GM19239 (cell line): ENCODE results near the gene RGPD8.

Experiments used
- DNase-seq: peaks from one replicate; pipeline ENCODE4 v3.0.0; 2011; ENCODE audit warnings: low spot score; ENCODE audit not compliant: insufficient read length
- FAIRE-seq: peaks from 2 replicates; lab custom pipeline; 2011; peaks lifted over from hg19 to GRCh38; lab: Jason Lieb, UNC

RGPD8 gene

GRCh38 chr2:112340475-112341267 is 92.8 kb downstream of the RGPD8 start:
- no peak for FAIRE-seq
- no peak for DNase-seq

- no peak for DNase-seq
- no peak for FAIRE-seq
These were observed 93.5 kb downstream of the RGPD8 start for GRCh38 chr2:112339986-112340385.

- DNase-seq = no peak
- peak; percentile 76 for FAIRE-seq
These were observed 97.8 kb downstream of the RGPD8 start for GRCh38 chr2:112335600-112335999.

- DNase-seq (no peak), FAIRE-seq (no peak)
These were observed 101.2 kb downstream of the RGPD8 start for GRCh38 chr2:112332123-112332696.

GRCh38 chr2:112322919-112323318 is 110.5 kb downstream of the RGPD8 start:
- FAIRE-seq (no peak), DNase-seq (no peak)

- no peak for DNase-seq
- FAIRE-seq = no peak
These were observed 111.8 kb downstream of the RGPD8 start for GRCh38 chr2:112321375-112322320.
